GM19438 (cell line): ENCODE data around the gene TRIM46.
"Not testable (repeated sequence)": the region's sequence is repeated elsewhere in the genome, so short reads cannot be mapped to it uniquely, and the experiment has no call there.

Source experiments
- ATAC-seq: cut with Tn5 transposase; IDR thresholded peaks from one replicate; pipeline ENCODE4 v1.9.1; 2021; ENCODE audit warnings: low read depth; ENCODE audit not compliant: unreplicated experiment

The TRIM46 gene

GRCh38 chr1:155186067-155186793, 12.6 kb downstream of the TRIM46 start:
- ATAC-seq = no peak

DNA sequence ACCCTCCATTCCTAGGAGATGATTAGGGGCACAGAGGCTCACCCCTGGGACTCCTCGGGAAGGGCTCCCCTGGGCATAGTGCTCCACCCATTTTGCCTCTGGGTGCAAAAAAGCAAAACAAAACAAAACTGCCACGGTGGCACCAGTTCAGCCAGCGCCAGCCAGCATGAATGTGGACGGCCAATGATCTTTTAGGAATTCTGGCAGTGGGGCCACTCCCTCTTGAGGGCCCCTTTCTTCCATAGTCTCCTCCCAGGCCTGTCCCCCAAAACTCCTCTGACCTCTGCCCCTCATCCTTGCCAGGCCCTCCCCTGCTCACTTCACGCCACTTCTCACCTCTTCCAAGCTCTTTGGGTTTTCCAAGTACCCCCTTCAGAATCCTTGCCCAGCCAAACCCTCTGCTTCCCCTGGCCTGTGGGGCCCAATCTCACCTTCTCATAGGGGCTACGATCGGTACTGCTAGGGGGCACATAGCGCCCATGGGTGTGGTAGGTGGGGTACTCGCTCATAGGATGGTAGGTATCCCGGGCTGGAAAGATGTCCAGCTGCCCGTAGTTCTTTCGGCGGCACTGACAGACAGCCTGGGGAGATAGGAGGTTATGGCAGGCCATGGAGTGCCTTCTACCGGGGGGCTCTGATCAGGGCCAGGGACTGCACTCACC, 13.3 kb downstream of the TRIM46 start:
- ATAC-seq = no peak

- ATAC-seq = no peak
Observed at GRCh38 chr1:155187456-155187891, 13.8 kb downstream of the TRIM46 start.

- ATAC-seq = no peak
Observed at GRCh38 chr1:155188268-155188667, 14.6 kb downstream of the TRIM46 start.

- ATAC-seq = not testable (repeated sequence)
Observed at GRCh38 chr1:155189926-155190325, 16.3 kb downstream of the TRIM46 start.

- no peak for ATAC-seq
Observed at GRCh38 chr1:155191904-155192303, 18.3 kb downstream of the TRIM46 start.

- no peak for ATAC-seq
Observed at GRCh38 chr1:155192346-155193274, 19.0 kb downstream of the TRIM46 start.

DNA sequence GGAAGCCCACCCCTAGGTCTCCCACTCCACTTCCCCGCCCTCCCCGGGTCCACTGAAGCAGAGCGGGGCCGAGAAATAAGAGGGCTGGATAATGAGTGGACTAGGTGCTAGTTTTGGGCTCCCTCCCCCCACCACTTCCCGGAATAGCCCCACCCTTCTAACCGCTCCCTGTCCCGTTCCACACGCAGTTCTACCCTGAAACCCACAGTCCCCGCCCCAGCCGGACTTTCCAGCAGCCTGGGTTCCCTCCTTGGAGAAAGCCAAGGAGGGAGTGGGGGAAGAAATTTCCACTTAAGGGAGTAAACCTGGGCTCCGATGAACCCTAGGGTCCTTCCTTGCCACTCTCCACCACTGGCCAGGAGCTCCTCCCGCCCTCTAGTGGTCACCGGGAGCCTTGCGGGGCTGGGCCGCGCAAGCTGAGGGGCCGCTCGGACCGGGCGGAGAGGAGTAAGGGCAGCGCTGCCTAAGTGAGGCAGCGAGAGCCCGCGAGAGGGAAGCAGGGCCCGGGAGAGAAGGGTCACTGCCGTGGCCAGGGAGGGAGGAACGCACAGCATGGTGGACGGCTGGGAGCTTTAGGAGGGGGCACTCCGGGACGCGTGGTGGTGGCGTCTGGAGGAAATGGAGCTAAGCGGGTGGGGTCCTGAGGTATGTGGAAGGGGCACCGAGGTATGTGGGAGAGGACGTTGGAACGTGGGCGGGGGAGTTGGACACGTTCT, 19.8 kb downstream of the TRIM46 start:
- ATAC-seq = peak; percentile 78

DNA sequence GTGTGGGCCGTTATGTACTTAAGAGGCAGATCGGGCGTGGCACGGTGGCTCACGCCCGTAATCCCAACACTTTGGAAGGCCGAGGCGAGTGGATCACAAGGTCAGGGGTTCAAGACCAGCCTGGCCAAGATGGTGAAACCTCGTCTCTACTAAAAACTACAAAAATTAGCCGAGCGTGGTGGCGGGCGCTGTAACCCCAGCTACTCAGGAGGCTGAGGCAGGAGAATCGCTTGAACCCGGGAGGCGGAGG, 20.3 kb downstream of the TRIM46 start:
- ATAC-seq = not testable (repeated sequence)

GRCh38 chr1:155195201-155196102, 21.8 kb downstream of the TRIM46 start:
- no peak for ATAC-seq

DNA sequence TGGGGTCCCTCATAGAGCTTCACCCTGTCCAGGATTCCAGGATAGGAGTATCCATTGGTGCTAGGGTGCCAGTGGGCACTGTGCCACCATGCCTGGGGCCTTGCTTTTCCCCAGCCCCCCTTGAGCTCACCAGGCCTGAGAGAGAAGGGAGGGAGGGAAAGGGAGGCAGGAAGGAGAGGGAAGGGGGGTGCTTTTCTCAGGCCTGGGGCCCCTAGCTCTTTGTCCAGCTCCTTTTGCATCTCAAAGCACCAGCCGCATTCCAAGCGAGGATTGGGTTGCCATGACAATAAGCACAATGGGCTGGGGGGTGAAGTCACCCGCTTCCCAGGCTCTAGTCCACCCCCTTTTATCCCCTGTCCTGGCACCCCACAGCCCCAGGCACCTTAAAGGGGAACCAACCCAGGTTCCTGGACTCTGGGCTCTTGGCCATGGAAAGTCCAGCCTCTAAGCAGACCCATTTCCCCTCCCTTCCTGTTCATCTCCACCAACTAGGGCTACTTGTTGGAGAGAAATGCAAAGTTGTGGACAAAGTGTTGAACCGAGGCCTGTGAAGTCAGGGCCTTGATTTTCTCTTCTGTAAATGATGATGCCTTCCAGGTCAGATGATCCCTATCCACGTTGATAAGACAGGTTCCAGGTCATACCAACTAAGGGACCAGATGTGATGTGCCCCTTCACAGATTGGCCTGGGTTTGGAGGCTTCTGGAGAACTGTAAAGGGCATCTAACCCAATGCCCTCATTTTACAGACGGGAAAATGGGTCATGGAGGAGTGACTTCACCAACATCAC, 22.6 kb downstream of the TRIM46 start:
- no peak for ATAC-seq

GRCh38 chr1:155196893-155197638, 23.4 kb downstream of the TRIM46 start:
- ATAC-seq = no peak

GRCh38 chr1:155197901-155198546, 24.4 kb downstream of the TRIM46 start:
- no peak for ATAC-seq

GRCh38 chr1:155198547-155198906, 24.9 kb downstream of the TRIM46 start:
- no peak for ATAC-seq

- no peak for ATAC-seq
Observed at GRCh38 chr1:155199792-155200191, 26.1 kb downstream of the TRIM46 start.

DNA sequence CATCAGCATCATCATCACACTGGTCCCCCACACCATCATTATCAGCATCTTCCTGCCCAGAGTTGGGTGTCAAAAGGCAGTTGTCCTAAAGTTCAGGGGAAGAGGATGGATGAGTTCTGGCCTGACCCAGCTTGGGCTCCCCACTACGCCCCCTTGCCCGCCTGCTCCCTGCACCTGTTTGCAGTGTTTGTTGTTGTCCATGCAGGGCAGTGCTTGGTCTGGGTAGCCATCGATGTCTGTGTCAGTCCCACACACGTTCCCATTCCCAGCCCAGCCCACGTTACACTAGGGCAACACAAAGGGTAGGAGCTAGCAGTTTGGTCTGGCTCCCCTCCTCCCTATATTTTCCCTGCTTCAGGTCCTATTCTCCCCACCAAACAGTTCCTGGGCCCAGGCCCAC, 27.3 kb downstream of the TRIM46 start:
- no peak for ATAC-seq

GRCh38 chr1:155202198-155202597, 28.5 kb downstream of the TRIM46 start:
- ATAC-seq = no peak
